Kidney tubule cell (primary cell): Measurements from ENCODE around the gene SCAMP2.
A peak's percentile ranks its signal among the peaks of the same experiment; 100 is the strongest.

Experiments used
- DNase-seq: peaks from one replicate; pipeline ENCODE4 v3.0.0-alpha.2; 2018; ENCODE audit warnings: low spot score

Gene SCAMP2

GRCh38 chr15:74816624-74817369 lies 56.4 kb downstream of the SCAMP2 start:
- DNase-seq = no peak

- DNase-seq = no peak
Observed at GRCh38 chr15:74815961-74816360, 57.2 kb downstream of the SCAMP2 start.

GRCh38 chr15:74815121-74815934 lies 57.8 kb downstream of the SCAMP2 start:
- no peak for DNase-seq

GRCh38 chr15:74812533-74812932 lies 60.6 kb downstream of the SCAMP2 start, which contains the start of gene LMAN1L:
LMAN1L (plus strand) TSS chr15:74812835; CDS start chr15:74812855, 20 bp downstream.
- DNase-seq = no peak

DNA sequence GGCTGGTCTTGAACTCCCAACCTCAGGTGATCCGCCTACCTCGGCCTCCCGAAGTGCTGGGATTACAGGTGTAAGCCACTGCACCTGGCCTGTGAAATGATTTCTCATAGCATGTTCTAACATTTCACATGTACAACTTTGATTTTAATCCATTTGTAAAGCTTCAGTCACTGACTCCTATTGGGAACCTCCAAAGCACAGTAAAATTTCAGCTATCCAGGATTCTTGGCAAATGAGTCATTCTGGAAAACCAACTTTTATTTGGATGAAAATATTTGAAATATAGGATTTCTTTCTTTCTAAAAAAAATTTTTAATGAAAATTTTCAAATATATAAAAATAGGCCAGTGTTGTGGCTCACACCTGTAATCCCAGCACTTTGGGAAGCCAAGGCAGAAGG lies 63.2 kb downstream of the SCAMP2 start:
- DNase-seq = no peak

GRCh38 chr15:74809242-74809641 lies 63.9 kb downstream of the SCAMP2 start:
- no peak for DNase-seq

DNA sequence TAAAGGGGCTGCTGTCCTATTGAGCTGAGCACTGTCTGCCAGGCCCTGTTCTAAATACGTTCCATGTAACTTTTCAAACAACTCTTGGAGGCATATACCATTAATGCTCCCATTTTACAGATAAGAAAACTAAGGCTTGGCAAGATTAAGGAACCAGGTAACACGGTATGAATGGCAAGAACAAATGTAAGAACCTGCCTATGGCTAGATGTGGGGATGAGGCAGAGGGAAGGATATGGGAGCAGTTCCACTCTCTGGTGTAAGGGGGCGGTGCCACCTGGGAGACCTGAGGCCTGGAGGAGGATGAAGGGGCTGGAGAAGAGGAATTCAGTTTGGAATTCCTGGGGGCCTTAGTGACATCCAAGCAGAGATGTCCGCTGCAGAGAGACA lies 64.3 kb downstream of the SCAMP2 start:
- DNase-seq = no peak

GRCh38 chr15:74808078-74808839 lies 64.9 kb downstream of the SCAMP2 start:
- peak; percentile 63 for DNase-seq

GRCh38 chr15:74807282-74807681 lies 65.9 kb downstream of the SCAMP2 start:
- DNase-seq = no peak

GRCh38 chr15:74804935-74805334 lies 68.2 kb downstream of the SCAMP2 start:
- no peak for DNase-seq

GRCh38 chr15:74802862-74803447 lies 70.2 kb downstream of the SCAMP2 start:
- no peak for DNase-seq

GRCh38 chr15:74802290-74802689 lies 70.9 kb downstream of the SCAMP2 start:
- no peak for DNase-seq

GRCh38 chr15:74801311-74801997 lies 71.7 kb downstream of the SCAMP2 start:
- no peak for DNase-seq

DNA sequence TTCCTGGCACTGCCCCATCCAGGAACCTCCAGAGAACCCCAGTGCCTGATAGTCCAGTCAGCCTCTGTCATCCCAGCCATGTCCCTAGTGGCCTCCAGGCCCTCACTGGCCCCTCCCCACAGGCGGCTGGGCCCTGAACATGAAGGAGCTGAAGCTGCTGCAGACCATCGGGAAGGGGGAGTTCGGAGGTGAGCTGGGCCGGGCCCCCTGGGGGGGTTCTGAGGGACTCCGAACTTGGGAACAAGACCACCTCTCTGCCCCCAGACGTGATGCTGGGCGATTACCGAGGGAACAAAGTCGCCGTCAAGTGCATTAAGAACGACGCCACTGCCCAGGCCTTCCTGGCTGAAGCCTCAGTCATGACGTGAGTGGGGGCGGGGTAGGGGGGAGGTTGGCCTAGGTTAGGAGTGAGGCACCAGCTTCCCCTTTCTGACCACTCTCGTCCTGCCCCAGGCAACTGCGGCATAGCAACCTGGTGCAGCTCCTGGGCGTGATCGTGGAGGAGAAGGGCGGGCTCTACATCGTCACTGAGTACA lies 72.5 kb downstream of the SCAMP2 start:
- no peak for DNase-seq

DNA sequence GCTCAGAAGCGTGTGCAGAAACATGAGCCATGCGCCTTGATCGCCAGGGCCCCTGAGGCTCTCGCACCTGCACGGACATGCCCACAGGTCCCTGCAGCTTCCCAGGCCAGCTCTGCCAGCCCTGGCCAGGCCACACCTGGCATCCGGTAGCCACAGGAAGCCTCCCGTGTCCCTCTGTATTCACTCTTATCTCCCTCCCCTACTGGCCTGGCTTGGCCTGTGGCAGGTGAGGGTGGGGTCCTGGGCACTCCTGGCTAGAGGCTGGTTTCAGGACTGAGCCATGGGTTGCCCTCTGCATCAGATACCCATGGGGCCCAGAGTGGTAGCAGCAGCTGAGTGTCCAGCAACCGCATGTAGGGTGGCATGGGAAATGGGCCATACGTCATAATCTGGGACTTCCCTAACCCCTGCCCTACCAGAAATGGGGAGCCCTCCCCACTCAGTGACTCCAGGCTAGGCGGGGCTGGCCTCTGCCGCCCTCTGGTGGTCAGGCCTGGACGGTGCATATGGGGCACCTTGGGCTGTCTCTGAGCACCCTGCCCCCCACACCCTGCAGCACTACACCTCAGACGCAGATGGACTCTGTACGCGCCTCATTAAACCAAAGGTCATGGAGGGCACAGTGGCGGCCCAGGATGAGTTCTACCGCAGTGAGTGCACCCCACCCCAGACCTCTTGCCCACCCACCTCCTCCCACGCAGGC lies 73.2 kb downstream of the SCAMP2 start:
- DNase-seq = peak; percentile 81

DNA sequence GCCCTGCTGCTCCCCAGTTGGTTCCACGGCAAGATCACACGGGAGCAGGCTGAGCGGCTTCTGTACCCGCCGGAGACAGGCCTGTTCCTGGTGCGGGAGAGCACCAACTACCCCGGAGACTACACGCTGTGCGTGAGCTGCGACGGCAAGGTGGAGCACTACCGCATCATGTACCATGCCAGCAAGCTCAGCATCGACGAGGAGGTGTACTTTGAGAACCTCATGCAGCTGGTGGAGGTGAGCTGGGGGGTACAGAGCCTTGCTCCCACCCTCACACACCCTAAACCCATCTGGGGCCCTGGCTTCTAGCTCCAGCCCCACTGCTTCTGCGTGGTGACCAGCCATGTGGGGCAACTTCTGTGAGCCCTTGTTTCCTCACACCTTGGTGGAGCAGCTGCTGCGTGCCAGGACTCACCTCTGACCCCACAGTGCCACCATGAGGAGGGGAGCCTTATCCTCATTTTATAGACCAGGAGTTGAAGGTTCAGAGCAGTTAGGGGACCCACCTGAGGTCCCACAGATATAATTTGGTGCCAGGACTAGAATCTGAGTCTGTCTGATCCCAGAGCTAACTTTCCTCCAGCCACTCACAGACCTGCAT lies 73.8 kb downstream of the SCAMP2 start:
- no peak for DNase-seq

GRCh38 chr15:74798388-74799254 lies 74.5 kb downstream of the SCAMP2 start:
- DNase-seq = no peak

DNA sequence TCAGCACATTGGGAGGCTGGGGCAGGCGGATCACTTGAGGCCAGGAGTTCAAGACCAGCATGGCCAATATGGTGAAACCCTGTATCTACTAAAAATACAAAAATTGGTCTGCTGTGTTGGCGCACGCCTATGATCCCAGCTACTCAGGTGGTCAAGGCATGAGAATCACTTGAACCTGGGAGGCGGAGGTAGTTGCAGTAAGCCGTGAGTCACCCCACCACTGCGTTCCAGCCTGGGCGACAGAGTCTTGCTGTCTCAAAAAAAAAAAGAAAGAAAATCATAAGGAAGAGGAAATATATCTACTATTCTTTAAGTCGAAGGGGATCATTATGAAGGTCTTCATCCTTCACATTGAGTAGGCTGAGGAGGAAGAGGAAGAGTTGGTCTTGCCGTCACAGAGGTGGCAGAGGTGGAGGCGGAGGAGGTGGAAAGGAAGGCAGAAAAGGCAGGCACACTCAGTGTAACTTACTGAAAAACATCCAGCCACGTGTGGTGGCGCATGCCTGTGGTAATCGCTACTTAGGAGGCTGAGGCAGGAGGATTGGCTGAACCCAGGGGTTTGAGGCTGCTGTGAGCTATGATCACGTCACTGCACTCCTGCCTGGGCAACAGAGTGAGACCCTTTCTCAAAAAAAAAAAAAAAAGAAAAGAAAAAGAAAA lies 77.1 kb downstream of the SCAMP2 start:
- no peak for DNase-seq

DNA sequence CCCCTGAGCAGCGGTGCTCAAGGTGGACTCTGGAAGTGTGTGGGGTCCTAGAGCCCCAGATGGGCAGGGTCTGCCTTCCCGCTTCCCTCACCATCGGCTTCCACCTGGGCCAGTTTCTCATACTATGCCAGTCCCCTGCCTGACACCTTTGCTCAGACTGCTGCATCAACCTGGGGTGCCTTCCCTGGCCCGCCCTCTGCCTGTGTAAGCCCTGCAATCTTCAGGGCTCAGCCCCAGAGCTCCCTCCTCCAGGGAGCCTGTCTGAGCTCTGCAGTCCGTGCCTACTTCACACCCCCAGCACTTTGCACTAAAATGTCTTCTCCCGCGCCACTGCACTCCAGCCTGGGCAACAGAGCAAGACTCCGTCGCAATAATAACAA lies 78.2 kb downstream of the SCAMP2 start:
- no peak for DNase-seq
